IPS-11a (cell line): ENCODE measurements around the gene CCDC136.

Experiments
- H3K4me3 ChIP-seq: one replicate; pipeline ENCODE4 v1.5.1; 2013; ENCODE audit warnings: low read depth, low read length, control low read depth

CCDC136 gene

DNA sequence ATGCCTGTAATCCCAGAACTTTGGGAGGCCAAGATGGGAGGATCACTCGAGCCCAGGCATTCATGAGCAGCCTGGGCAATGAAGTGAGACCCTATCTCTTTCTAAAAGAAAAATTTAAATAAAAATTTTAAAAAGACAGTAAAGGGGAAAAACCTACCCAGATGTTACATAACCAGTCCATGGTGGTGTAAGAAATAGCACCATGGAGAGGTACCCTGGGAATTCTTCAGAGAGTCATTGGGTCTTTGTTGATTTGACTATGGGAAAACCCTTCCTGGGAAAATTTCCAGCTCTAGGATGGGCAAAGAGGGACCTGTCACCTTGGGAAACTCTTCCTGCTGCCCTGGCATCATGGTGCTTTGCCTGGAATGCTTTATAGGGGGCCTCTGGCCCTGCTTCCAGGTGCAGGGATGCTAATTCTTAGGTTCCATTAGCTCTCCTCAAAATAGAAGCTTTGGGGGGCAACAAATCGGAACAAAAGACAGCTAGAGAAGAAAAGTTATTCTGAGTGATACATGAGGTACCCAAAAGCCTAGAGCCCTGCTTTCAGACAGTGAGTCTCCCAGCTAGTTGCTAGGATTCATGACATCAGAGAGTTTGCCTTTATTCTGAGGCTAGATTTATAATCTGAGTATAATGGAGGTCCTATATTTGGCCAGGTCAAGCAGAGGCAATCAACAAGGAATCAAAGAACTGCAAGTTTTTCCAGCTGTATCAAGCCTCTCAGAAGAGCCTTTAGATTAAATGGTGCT, 10.1 kb downstream of the CCDC136 start:
- no peak overlapping the region for H3K4me3 ChIP-seq

DNA sequence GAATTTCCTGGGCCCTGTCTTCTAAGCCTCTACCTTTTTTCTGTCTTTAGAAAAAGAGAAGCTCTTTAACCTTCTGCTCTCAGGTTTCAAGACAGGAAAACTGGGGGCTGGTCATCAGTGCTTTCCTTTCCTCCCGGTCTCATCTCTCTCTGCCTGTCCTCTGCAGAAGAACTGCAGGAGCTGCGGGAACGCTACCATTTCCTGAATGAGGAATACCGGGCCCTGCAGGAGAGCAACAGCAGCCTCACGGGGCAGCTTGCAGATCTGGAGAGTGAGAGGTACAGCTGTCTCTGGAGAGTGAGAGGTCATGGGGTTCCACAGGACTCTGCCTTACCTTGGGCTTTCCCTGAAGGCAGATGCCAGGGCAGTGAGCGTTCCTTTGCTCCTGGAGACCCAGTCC, 12.7 kb downstream of the CCDC136 start:
- no peak overlapping the region for H3K4me3 ChIP-seq

DNA sequence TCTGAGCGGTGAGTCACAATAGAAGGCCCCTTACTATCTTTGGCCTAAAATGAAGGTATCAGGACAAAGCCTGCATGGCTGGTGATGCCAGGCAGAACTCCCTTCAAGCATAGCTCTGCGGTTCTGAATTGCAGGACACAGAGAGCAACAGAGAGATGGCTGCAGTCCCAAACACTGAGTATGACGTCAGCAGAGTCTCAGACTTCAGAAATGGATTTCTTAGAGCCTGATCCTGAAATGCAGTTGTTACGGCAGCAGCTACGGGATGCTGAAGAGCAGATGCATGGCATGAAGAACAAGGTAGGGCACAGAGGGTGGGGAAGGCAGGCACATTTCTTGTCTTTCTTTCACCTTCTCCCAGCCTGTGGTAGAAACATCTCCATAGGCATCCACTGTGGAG, 13.5 kb downstream of the CCDC136 start:
- no peak overlapping the region for H3K4me3 ChIP-seq

DNA sequence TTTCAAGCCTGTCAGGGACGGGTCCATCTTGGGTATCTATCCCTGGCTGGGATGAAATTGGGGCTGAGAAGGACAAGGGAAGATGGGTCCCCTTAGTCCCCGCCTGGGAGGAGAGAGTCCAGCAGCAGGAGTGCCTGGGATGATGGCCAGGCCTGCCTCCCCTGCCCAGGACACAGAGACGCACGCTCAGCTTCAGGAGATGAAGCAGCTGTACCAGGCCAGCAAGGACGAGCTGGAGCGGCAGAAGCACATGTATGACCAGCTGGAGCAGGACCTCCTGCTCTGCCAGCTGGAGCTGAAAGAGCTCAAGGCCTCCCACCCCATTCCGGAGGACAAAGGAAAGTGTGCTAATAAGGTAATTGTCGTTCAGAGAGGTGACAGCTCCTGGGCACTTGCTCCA, 15.4 kb downstream of the CCDC136 start:
- no peak overlapping the region for H3K4me3 ChIP-seq

DNA sequence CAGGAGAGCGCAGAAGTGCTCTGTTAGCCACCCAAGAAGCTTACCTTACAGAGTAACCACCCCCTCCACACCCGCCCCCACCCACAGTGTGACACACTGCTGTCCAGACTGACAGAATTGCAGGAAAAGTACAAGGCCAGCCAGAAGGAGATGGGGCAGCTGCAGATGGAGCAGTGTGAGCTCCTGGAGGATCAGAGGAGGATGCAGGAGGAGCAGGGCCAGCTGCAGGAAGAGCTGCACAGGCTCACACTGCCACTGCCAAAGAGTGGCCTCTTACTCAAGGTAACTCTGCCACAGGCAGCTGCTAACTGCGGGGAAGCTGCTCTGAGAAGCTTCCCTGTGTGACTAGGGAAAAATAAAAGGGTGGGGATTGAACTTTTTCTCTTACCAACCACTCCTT, 17.6 kb downstream of the CCDC136 start:
- no peak overlapping the region for H3K4me3 ChIP-seq

DNA sequence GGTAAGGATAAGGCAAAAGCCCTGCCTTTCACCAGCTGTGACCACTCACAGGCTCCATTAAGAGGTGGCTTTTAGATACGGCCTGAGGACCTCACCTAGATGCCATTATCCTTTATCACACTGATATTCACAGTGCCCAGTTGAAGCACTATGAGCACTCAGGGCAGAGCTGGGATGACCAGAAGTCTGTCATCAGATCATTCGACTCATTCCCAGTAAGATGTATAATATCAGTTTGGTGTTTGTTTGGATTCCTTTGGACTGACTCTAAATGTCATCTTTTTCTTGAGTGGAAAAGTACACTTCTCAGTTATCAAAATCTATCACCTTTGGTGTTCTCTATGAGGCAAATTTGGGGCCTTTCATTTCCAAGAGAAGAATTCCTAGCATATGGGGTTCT, 18.7 kb downstream of the CCDC136 start:
- no peak overlapping the region for H3K4me3 ChIP-seq

DNA sequence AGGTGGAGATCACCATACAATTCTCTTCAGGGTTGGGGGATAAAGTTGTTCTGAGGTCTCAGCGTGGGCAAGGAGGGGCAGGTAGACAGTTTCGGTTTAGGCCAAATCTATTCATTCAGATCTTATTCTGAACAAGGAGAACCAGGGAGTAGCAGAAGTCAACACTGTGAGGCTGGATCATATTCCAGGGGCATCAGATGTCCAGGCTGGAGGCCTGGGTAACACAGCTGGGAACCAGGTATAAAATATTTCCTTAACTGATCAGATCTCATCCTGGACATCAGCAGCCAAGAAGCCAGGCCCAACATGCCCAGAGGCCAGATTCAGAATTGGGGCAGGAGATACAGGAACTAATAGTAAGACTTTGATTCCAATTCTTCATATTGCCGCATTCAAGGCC, 19.2 kb downstream of the CCDC136 start:
- no peak overlapping the region for H3K4me3 ChIP-seq

DNA sequence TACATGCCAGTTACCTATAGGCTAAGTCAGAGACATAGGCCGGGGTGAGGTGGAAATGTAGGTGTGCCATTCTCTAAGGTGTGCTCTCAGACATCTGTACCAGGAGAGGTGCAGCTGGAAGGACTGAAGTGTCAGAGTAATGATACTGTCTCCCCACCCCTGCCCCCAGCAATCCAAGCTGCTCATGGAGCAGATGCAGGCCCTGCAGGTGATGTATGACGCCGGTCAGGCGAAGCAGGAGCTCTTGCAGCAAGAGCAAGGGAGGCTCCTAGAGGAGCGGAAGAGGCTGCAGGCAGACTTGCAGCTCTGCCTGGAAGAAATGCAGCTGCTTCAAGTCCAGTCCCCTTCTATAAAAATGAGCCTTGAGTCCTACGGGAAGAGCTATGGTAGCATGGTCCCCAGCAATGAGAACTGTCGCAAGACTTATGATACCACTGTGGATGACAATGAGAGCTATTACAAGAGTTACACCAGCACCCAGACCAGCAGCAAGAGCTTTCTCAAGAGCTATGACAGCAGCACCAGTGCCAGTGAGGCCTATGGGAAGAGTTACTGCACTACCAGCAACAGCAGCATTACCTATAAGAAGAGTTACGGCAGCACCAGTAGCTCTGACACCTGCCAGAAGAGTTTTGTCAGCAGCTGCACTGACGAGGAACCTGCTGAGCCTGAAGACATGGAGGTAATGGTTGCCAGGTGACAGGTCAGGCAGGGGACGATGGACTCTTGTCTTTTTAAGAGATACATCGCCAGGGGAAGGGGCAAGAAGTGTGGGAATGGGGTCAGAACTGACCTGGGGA, 20.1 kb downstream of the CCDC136 start:
- H3K4me3 ChIP-seq: no peak overlapping the region

DNA sequence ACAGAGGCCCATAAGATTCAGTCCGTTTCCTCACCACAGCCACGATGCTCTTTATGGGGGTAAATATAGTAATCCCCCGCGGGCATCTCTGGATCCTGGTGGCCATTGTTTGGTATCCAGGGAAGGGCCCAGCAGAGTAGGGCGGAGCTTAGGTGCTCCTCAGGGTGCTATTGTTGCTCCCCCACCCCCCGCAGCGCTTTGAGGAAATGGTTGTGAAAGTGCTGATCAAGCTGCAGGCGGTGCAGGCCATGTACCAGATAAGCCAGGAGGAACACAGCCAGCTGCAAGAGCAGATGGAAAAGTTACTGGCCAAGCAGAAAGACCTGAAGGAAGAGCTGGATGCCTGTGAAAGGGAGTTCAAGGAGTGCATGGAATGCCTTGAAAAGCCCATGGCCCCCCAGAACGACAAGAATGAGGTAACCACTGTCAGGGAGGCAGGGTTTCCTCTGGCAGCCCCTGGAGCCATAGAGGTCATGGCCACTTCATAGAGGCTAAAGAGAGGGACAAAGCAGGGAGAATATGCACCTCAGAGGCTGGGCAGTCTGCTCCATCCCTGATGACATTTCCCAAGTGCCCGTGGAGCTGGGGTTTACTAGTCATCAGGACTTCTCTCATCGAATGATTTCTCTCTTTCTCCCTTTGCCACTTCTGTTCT, 20.9 kb downstream of the CCDC136 start:
- no peak overlapping the region for H3K4me3 ChIP-seq

DNA sequence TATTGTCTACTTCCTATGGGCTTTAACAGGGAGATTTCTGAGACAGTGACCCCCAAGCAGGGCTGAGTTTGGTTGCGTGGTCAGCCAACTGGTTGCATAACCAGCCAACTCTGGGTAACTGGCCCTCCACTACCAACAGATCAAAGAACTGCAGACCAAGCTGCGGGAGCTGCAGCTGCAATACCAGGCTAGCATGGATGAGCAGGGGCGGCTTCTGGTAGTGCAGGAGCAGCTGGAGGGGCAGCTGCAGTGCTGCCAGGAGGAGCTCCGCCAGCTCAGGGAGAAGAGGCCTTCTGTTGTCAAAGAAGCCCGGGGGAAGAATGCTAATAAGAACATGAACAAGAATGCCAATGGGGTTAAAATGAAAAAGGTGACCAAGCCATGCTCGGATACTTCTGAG, 22.7 kb downstream of the CCDC136 start:
- no peak overlapping the region for H3K4me3 ChIP-seq

DNA sequence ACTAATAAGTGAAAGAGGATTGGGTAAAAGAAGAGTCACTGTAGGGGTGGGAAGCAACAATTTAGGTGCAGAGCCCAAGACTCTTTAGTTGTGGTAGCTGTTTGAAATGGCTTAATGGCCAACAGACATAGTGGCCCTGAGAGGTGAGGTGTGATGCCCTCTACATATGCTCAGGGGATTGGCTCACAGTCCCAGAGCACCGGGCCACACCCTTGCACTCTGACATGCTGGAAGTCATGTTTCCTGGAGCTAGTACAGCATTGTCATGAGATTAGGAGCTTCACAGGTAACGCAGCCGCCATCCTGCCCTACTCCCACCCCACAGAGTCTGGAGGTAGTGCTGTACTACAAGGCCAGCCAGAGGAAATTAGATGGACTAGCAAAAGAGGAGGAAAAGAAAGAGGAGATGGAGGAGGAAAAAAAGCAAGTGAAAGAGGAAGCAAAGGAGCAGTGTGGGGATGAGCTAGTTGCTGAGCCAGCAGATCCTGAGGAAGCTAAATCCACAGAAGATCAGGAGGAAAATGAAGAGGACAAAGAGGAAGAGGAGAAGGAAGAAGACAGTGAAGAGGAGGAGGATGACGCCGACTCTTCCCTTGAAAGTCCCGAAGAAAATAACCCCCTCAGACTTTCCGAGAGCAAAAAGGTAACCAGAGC, 23.6 kb downstream of the CCDC136 start:
- no peak overlapping the region for H3K4me3 ChIP-seq

DNA sequence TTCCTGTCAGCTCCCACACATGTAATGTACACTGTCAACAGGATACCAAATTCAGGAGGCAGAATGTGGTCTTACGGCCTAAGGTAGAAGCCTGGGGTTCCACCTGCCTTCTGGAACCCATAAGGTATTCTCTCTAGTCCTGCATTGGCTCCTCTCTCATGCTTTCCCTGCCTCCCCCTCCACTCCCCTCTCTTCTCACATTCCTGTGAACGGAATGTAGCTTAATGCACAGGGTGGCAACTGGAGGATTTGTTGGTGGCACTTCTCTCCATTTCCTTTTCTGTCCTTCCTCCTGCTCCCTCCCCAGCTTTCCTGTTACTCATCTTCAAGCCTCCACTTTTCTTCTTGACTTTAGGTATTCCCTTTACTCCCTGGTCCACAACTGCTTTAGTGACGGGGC, 26.9 kb downstream of the CCDC136 start:
- no peak overlapping the region for H3K4me3 ChIP-seq

DNA sequence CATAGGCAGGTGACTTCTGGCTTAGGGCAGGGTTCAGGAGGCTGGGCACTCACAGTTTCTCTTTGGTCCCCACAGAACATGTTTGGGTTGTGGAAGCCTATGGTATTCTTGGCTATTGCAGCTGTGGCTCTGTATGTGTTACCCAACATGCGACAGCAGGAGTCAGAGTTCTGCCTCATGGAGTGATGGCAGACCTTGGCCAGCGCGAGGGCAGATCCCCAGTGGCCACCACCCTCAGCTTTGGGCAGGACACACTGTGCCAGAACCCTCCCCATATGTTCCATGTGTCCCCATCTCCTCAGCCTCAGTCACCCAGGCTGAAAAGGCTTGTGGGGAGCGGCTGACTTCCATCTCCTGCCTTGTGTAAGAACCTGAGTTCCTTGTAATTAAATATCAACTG, 30.0 kb downstream of the CCDC136 start:
- H3K4me3 ChIP-seq: no peak overlapping the region

DNA sequence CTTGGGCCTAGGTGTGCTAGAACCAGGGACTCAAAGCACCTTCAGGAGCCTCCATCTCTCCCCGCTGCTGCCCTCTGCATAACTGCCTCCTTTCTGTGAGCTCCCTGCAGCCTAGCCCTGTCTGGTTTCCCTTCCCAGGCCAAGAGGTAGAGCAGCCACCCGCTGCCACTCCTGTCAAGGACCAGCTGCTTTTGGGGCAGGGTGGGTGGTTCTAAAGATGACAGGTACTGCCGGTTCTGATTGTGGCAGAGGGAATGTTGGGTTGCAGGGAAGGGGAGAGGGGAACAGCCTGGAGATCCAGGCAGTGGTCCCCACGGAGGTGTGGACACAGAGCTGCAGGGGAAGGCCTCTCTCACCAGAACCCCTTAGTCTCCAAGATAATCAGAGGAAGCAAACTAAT, 34.7 kb downstream of the CCDC136 start:
- H3K4me3 ChIP-seq: no peak overlapping the region

DNA sequence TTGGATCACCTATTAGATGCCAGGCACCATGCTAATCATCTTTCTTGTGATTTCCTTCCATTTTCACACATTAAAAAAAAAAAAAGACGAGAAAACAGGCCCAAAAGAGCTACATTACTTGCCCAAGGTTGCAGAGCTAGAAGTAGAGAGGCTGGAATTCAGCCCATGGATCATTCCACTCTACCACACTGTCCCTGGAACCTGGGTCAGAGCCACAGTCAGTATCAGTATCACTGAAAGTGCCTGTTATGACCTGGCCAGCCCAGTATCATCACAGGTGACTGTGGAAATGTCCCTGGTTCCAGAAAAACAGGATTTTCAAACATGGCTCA, 35.1 kb downstream of the CCDC136 start:
- no peak overlapping the region for H3K4me3 ChIP-seq

DNA sequence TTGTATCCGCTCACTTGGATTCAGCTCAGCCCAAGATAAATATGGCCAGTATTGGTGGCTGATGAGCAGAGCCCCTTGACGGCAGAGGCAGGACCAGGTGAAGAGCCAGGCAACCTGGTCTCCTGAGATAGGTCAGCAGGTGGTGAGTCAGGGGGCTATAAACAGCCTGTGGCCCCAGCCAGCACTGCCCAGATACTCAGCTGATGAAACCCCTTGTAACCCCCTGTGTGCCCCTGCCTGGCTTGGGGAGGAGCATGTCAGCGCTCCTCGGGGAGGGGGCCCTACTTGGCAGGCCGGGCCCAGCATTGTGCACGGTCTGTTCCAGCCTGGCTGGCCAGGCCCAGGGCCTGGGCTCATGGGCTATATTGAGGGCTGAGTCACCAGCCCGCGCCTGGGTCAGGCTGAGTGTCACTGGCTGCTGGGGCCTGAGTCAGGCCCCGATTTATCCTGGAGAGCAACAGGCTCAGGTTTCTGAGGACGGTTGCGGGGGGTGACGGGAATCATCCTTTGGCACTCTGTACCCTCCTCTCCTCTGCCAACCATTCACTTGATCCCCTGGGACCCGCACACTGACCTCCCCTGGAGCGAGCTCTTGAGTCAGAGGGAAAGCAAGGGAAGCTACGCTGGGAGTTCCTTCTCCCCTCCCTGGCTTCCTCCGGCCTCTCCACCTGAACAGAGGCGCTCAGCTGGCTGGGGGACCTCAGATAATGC, 35.6 kb downstream of the CCDC136 start:
- no peak overlapping the region for H3K4me3 ChIP-seq

DNA sequence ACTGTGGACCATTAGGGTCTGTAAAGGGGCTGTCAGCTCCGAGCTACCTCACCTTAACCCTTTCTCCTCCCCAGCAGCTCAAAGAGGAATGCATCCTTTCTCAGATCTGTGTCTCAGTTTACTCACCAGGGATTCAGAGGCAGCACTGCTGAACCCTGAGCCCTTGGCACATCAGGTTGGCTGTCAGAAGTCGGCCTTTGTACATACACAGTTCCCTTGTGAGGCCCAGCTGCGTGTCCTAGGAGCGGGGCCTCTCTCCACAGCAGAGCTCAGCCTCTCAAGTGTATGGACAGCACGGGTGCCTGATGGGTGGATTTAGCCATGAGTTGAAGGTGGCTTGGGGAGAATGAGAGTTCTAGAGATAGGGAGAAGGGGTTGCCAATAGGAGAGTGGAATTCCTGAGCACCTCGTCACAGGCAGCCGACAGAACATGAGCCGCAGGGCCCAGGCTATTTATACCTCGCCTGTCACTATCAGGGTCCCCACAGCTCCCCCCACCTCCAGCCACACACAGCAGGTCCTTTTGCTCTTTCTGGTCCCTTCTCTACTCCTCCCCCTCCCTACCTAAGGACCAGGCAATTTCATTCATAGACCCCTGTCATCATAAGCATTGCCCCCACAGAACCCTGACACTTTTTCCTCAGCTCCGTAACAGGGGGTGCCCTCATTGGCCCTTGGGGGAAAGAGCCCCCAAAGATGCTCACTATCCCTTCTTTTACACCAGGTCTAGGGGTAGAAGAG, 36.4 kb downstream of the CCDC136 start:
- H3K4me3 ChIP-seq: no peak overlapping the region

DNA sequence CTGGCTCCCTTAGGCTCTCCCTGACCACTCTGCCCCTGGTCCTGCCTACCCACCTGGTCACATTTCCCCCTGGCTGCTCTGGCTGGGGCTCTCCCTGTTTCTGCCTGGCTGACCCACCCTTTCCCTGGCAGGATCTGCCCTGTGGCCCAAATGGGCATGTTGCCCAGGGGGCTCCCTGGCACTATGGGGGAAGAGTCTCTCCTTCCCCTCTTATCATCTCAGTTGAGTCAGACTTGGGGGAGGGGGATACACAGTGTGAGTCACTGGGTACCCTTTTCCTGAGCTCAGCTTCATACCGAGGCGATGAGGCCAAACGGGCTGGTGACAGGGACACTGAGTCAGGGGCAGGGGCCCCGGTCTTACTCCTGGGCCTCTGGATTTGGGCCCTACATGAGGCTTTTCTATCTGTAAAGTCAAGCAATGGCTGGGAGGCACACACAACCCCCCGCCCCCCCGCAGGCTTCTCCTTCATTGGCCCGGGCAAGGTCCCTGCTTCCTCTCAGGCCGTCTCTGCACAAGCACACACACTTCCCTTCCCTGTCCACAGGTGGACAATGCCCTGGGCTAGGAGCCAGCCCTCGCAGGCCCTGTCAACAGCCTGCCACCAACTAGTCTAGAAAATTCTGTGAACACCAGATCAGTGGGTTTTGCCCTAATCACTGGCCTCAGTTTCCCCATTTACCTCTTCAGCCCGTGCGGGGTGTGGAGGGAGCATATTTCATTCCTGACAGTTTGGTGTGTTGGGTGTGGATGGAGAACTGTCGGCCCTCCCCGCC, 37.8 kb downstream of the CCDC136 start:
- no peak overlapping the region for H3K4me3 ChIP-seq
